Suprapubic skin (tissue), 4 donors: ENCODE results near the gene MALAT1. TPM values are rescaled to one million over a fixed set of nuclear protein-coding genes. Genes with fewer than 3 reads are reported as not detected.
A peak's percentile ranks its signal among the peaks of the same experiment; 100 is the strongest.
"Not testable (repeated sequence)": the region's sequence is repeated elsewhere in the genome, so short reads cannot be mapped to it uniquely, and the experiment has no call there.

Experiments used
- DNase-seq, 2 donors: peaks; one replicate each; pipeline ENCODE4 v3.0.0-alpha.2; 2019; ENCODE audit warnings: low spot score in 2 of 2
- H3K27ac ChIP-seq: fragments of 200-600 bp; sonication (generic); one replicate; pipeline ENCODE4 v1.5.1; 2019
- H3K27me3 ChIP-seq: fragments of 200-600 bp; sonication (generic); one replicate; pipeline ENCODE4 v1.5.1; 2019
- H3K36me3 ChIP-seq: fragments of 200-600 bp; sonication (generic); one replicate; pipeline ENCODE4 v1.5.1; 2019
- H3K4me1 ChIP-seq: fragments of 200-600 bp; sonication (generic); one replicate; pipeline ENCODE4 v1.5.1; 2019
- H3K4me3 ChIP-seq: fragments of 200-600 bp; sonication (generic); one replicate; pipeline ENCODE4 v1.5.1; 2019; ENCODE audit warnings: mild to moderate bottlenecking
- H3K9me3 ChIP-seq: fragments of 200-600 bp; sonication (generic); one replicate; pipeline ENCODE4 v1.5.1; 2019
- EP300 ChIP-seq: sonication (generic); formaldehyde crosslinking; IDR thresholded peaks from one replicate; pipeline ENCODE4 v1.6.1; 2017; ENCODE audit warnings: antibody characterized with exemption
- POLR2A ChIP-seq, 2 donors: fragments of 450-650 bp; IDR thresholded peaks; one replicate each; pipeline ENCODE4 v1.6.1; 2017; ENCODE audit warnings: antibody characterized with exemption in 2 of 2, mild to moderate bottlenecking in 2 of 2, moderate library complexity in 2 of 2
- POLR2AphosphoS5 ChIP-seq, 3 donors: sonication (generic); formaldehyde crosslinking; IDR thresholded peaks; one replicate each; pipeline ENCODE4 v1.6.1; 2017; ENCODE audit warnings: antibody characterized with exemption in 3 of 3
- WGBS: methylation state at CpG from one replicate; pipeline ENCODE4 v1.1.5; 2018; 5-methylcytosine and 5-hydroxymethylcytosine counted together
- total RNA-seq, 4 donors: library from RNA; depleted of rRNA; stranded (reverse); fragments of >200 nt; gene quantifications; one replicate each; pipeline ENCODE4 v1.1.0, GENCODE V29; 2016
- TF ChIP-seq, protein P1 (sequence below), 2 donors: fragments of 200-600 bp in 1 of 2; fragments of 450-650 bp in 1 of 2; sonication (generic) in 1 of 2; IDR thresholded peaks; one replicate each; pipeline ENCODE4 v1.5.1; 2016 to 2019; ENCODE audit warnings: antibody characterized with exemption in 2 of 2, mild to moderate bottlenecking in 1 of 2, moderate library complexity in 1 of 2

Gene MALAT1
- total RNA-seq, result over 10,000 TPM; 10,207 to 42,728 (median 11,538) TPM

DNA sequence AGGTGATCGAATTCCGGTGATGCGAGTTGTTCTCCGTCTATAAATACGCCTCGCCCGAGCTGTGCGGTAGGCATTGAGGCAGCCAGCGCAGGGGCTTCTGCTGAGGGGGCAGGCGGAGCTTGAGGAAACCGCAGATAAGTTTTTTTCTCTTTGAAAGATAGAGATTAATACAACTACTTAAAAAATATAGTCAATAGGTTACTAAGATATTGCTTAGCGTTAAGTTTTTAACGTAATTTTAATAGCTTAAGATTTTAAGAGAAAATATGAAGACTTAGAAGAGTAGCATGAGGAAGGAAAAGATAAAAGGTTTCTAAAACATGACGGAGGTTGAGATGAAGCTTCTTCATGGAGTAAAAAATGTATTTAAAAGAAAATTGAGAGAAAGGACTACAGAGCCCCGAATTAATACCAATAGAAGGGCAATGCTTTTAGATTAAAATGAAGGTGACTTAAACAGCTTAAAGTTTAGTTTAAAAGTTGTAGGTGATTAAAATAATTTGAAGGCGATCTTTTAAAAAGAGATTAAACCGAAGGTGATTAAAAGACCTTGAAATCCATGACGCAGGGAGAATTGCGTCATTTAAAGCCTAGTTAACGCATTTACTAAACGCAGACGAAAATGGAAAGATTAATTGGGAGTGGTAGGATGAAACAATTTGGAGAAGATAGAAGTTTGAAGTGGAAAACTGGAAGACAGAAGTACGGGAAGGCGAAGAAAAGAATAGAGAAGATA lies at the start of gene MALAT1:
Gene MALAT1 (plus strand): TSS at position 69 of the 736 bp plus-strand sequence.
- H3K4me1 ChIP-seq, result peaks cover 35% of the 10 kb centered on the region
- H3K27me3 ChIP-seq, result no peaks in the 10 kb centered on the region
- TF ChIP-seq, protein P1, sequence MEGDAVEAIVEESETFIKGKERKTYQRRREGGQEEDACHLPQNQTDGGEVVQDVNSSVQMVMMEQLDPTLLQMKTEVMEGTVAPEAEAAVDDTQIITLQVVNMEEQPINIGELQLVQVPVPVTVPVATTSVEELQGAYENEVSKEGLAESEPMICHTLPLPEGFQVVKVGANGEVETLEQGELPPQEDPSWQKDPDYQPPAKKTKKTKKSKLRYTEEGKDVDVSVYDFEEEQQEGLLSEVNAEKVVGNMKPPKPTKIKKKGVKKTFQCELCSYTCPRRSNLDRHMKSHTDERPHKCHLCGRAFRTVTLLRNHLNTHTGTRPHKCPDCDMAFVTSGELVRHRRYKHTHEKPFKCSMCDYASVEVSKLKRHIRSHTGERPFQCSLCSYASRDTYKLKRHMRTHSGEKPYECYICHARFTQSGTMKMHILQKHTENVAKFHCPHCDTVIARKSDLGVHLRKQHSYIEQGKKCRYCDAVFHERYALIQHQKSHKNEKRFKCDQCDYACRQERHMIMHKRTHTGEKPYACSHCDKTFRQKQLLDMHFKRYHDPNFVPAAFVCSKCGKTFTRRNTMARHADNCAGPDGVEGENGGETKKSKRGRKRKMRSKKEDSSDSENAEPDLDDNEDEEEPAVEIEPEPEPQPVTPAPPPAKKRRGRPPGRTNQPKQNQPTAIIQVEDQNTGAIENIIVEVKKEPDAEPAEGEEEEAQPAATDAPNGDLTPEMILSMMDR (IDR thresholded peaks at IDR 0.05), result no peak
- TF ChIP-seq POLR2A (IDR thresholded peaks at IDR 0.05) (peak; percentile 100), EP300 (no peak), POLR2AphosphoS5 (IDR thresholded peaks at IDR 0.05) (peak; percentile 100)
- H3K27ac ChIP-seq, result peak within 1 kb of the TSS; percentile 99
- under 1% methylated on average over 24 of the region's 24 CpGs for WGBS
- no peaks in the 10 kb centered on the region for H3K9me3 ChIP-seq
- H3K36me3 ChIP-seq, result peaks cover 26% of the 10 kb centered on the region
- H3K4me3 ChIP-seq, result peak within 1 kb of the TSS; percentile 66
- DNase-seq, result peak; percentile 96 to 98

DNA sequence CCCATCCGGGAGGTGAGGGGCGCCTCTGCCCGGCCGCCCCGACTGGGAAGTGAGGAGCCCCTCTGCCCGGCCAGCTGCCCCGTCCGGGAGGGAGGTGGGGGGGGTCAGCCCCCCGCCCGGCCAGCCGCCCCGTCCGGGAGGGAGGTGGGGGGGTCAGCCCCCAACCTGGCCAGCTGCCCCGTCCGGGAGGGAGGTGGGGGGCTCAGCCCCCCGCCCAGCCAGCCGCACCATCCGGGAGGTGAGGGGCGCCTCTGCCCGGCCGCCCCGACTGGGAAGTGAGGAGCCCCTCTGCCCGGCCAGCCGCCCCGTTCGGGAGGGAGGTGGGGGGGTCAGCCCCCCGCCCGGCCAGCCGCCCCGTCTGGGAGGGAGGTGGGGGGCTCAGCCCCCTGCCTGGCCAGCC lies 47.5 kb upstream of the MALAT1 start:
- H3K9me3 ChIP-seq, H3K27me3 ChIP-seq, H3K36me3 ChIP-seq, H3K4me3 ChIP-seq, H3K27ac ChIP-seq: not testable (repeated sequence)
- peaks cover 37% of the 10 kb centered on the region for H3K4me1 ChIP-seq
- peak; percentile 20 to 30 for DNase-seq
- no CpG with 5 or more reads among the region's 30 CpGs for WGBS

DNA sequence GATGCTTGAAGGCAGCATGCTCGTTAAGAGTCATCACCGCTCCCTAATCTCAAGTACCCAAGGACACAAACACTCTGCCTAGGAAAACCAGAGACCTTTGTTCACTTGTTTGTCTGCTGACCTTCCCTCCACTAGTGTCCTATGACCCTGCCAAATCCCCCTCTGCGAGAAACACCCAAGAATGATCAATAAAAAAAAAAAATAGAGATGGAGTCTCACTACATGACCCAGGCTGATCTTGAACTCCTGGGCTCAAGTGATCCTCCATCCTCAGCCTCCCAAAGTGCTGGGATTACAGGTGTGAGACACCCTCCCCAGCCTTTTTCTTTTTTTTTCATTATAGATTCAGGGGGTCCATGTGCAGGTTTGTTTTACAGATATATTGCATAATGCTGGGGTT lies 46.6 kb upstream of the MALAT1 start:
- H3K4me3 ChIP-seq, H3K9me3 ChIP-seq, DNase-seq, H3K36me3 ChIP-seq, H3K27me3 ChIP-seq: not testable (repeated sequence)
- H3K27ac ChIP-seq, result peak overlapping the region; percentile 76
- H3K4me1 ChIP-seq, result peaks cover 37% of the 10 kb centered on the region
- WGBS, result 92% methylated on average over 1 of the region's 3 CpGs

DNA sequence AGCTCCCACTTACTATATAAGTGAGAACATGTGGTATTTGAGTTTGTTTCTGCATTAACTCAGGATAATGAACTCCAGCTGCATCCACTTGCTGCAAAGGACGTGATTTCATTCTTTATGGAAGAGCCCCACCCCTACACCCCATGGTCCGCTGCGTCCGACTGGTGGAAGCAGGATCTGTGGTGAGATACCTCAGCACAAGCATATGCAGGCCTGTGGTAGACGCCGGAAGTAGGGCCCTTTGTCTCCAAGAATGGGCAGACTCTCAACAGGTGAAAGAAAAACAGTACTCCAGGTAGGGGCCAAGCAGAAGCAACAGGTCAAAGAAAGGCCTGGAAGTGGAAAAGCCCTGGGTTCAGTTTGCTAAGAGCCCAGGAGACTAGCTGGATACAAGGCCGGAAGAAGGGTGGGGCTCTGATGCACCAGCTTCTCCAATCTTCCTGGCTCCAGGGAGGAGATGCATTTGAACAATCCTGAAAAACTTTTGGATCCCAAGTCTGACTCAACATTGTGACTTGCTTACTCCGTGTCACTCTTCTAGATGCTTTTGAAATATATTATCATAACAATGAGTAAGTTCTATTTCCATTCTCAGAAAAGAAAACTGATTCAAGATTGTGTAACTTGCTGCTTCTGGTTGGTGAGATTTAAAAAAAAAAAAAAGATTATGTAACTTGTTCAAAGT lies 45.9 kb upstream of the MALAT1 start:
- peak; percentile 79 to 80 for DNase-seq
- Histone ChIP-seq H3K4me3 (no peak overlapping the region), H3K9me3 (no peaks in the 10 kb centered on the region), H3K27ac (peak overlapping the region; percentile 76), H3K4me1 (peaks cover 37% of the 10 kb centered on the region), H3K36me3 (no peaks in the 10 kb centered on the region), H3K27me3 (no peaks in the 10 kb centered on the region)
- 35% methylated on average over 8 of the region's 8 CpGs for WGBS
- TF ChIP-seq POLR2AphosphoS5 (IDR thresholded peaks at IDR 0.05) (no peak), EP300 (no peak), POLR2A (IDR thresholded peaks at IDR 0.05) (no peak)
- TF ChIP-seq, protein P1 (IDR thresholded peaks at IDR 0.05), result no peak

DNA sequence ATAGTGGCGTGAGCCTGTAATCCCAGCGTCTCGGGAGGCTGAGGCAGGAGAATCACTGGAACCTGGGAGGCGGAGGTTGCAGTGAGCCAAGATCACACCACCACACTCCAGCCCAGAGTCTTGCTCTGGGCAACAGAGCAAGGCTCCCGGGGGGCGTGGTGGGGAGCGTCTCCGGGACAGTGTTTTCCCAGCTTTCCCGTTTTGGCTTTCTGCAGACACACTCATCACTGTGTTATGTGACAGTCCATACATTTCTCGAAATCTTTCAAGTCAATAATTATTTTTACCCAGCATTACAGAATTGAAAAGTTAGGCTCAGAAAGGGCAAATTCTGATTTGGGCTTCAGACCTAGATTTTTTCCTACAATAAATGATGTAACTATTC lies 44.5 kb upstream of the MALAT1 start:
- H3K4me1 ChIP-seq, result peaks cover 37% of the 10 kb centered on the region
- H3K27ac ChIP-seq, result peak overlapping the region; percentile 76
- peak; percentile 56 to 71 for DNase-seq
- H3K9me3 ChIP-seq, result no peaks in the 10 kb centered on the region
- no peaks in the 10 kb centered on the region for H3K27me3 ChIP-seq
- H3K36me3 ChIP-seq, result no peaks in the 10 kb centered on the region
- TF ChIP-seq POLR2AphosphoS5 (IDR thresholded peaks at IDR 0.05) (no peak), POLR2A (IDR thresholded peaks at IDR 0.05) (no peak), EP300 (no peak)
- TF ChIP-seq, protein P1 (IDR thresholded peaks at IDR 0.05), result no peak
- WGBS, result 53% methylated on average over 10 of the region's 10 CpGs
- H3K4me3 ChIP-seq, result peak overlapping the region; percentile 50

DNA sequence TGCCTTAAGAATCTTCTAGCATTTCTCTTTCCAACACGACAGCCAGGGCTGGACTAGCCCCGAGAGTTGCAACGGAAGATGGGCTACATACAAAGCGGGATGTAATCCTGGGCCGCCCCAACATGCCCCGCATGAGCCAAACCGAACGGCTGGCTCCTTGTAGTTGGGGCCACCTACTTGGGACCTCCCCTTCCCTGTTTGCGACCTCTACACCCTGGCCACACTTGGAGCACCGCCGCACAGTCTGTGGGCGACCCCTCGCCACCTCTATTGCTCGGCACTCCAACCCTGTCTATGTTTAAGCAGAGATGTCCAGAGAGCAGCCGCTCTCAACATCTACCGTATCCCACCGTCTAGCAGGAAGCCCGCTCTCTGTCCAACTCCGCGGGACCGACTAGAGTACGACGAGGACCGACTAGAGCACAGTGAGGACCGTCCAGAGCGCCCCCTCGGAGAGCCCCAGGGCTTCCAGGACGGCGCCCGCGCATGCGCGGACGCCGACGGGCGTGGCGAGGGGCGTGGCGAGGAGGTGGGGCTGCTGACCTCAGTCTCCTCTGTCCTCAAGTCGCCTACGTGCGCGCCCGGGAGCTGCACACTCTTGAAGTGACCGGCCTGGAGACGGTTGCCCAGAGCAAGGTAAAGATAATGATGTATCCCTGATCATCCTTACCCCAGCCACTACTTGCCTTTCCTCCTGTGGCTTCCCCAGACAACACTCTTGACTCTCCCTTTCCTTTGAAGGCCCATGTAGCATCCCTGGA lies 44.0 kb upstream of the MALAT1 start:
- TF ChIP-seq EP300 (no peak), POLR2AphosphoS5 (IDR thresholded peaks at IDR 0.05) (peak in 1 of 3 donors; percentile 23), POLR2A (IDR thresholded peaks at IDR 0.05) (peak in 1 of 2 donors; percentile 76)
- TF ChIP-seq, protein P1 (IDR thresholded peaks at IDR 0.05), result no peak
- Histone ChIP-seq H3K9me3 (no peaks in the 10 kb centered on the region), H3K36me3 (no peaks in the 10 kb centered on the region), H3K4me3 (peak overlapping the region; percentile 50), H3K27ac (peak overlapping the region; percentile 76), H3K4me1 (peaks cover 37% of the 10 kb centered on the region), H3K27me3 (no peaks in the 10 kb centered on the region)
- peak; percentile 91 to 94 for DNase-seq
- 7% methylated on average over 19 of the region's 47 CpGs for WGBS
